Measurements from ENCODE around the gene IRAK1. TPM values are rescaled to one million over a fixed set of nuclear protein-coding genes. Genes with fewer than 3 reads are reported as not detected.

The IRAK1 gene
- total and polyA plus RNA-seq, 2 donors (not counting 3 experiments of a cell fraction or from before 2014, with no cell fraction given) = 63.6 to 138 TPM

DNA sequence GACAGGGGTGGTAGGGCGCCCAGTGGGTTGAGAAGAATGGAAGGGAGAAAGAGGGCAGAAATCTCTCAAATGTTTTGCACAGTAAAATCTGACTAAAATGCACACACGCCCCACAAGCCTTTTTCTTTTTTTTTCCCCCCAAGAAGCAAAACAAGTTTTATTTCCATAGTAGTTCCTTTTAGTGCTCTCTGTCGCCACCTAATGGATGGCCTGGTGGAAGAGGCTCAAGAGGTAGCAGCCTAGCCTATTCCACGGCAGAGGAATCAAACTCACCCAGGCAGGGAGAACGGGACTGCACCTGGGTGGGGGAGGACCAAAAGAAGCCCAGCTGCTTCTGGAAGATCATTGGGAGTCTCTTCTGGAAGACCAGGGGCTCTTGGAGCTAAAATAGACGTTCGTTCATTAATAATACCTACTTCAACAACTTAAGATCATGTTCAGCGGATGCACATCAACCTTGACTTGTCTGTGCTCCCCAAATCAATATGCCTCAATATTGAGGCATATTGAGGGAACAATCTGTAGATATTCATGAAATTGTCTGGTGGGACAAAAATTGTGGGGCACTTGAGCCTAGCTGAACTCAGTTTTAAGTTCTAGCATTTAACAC lies 31.6 kb upstream of the IRAK1 start:
- intact Hi-C loops (cut with micrococcal nuclease) = loop anchor here (1.0 kb wide), 1 partner anchor 38 kb away; no protein-coding TSS in a partner anchor

GRCh38 chrX:154050113-154050495 lies 30.4 kb upstream of the IRAK1 start:
- intact Hi-C loops (cut with micrococcal nuclease) = no loop called here
- no TSS peak for BruUV-seq (replicated peaks)
- H3K79me2 ChIP-seq (ENCODE audit: control insufficient read depth, insufficient read depth, low read length) = peaks cover 34% of the 10 kb centered on the region

More for the DNA sequence above, 31.6 kb upstream of the IRAK1 start:
- no TSS peak for BruUV-seq (replicated peaks)
- DNase-seq (ENCODE audit: low read depth, low spot score) = peak; percentile 55
- no peaks in the 10 kb centered on the region for H3K27me3 ChIP-seq (ENCODE audit: control insufficient read depth in 2 of 2, insufficient read depth in 2 of 2, low read length in 2 of 2)
- ChIA-PET CTCF (interaction anchor here (1.4 kb wide), 1 partner anchor 38 kb away, joined by 5 read pairs; no protein-coding TSS in a partner anchor), POLR2A (no interaction called here)
- no peak overlapping the region for H3K9ac ChIP-seq (replicated peaks; ENCODE audit: extremely low read depth, insufficient read depth, low read length)
- H3K9me3 ChIP-seq (replicated peaks; ENCODE audit: control insufficient read depth, insufficient read depth, low read length) = no peaks in the 10 kb centered on the region
- no peak overlapping the region for H2AFZ ChIP-seq (ENCODE audit: low read depth, low read length)
- dilution Hi-C loops (cut with MboI; ENCODE audit: extremely low pct_ligation_motif_present, low sequenced_read_pairs) = no loop called here
- no peaks in the 10 kb centered on the region for H3K9me1 ChIP-seq (replicated peaks; ENCODE audit: control insufficient read depth, extremely low read depth, insufficient read depth, low read length)
- no peak for TF ChIP-seq POLR2A (IDR thresholded peaks at IDR 0.05; ENCODE audit: low read depth, low read length)
- TF ChIP-seq, protein P1, sequence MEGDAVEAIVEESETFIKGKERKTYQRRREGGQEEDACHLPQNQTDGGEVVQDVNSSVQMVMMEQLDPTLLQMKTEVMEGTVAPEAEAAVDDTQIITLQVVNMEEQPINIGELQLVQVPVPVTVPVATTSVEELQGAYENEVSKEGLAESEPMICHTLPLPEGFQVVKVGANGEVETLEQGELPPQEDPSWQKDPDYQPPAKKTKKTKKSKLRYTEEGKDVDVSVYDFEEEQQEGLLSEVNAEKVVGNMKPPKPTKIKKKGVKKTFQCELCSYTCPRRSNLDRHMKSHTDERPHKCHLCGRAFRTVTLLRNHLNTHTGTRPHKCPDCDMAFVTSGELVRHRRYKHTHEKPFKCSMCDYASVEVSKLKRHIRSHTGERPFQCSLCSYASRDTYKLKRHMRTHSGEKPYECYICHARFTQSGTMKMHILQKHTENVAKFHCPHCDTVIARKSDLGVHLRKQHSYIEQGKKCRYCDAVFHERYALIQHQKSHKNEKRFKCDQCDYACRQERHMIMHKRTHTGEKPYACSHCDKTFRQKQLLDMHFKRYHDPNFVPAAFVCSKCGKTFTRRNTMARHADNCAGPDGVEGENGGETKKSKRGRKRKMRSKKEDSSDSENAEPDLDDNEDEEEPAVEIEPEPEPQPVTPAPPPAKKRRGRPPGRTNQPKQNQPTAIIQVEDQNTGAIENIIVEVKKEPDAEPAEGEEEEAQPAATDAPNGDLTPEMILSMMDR (IDR thresholded peaks at IDR 0.05; ENCODE audit: extremely low read depth in 1 of 2, insufficient read depth in 1 of 2, low read depth in 1 of 2, low read length in 2 of 2) = peak; percentile 37 to 62
- no peaks in the 10 kb centered on the region for H3K36me3 ChIP-seq (ENCODE audit: control insufficient read depth in 2 of 2, extremely low read depth in 1 of 2, insufficient read depth in 2 of 2, low read length in 2 of 2)
- H3K79me2 ChIP-seq (ENCODE audit: control insufficient read depth, insufficient read depth, low read length) = peaks cover 29% of the 10 kb centered on the region
- no peak overlapping the region for H3K4me2 ChIP-seq (ENCODE audit: insufficient read depth, low read length)
- peaks cover 18% of the 10 kb centered on the region for H3K4me1 ChIP-seq (ENCODE audit: control insufficient read depth, extremely low read depth, insufficient read depth, low read length)
- H3K27ac ChIP-seq (ENCODE audit: insufficient read depth, low read depth, low read length) = no peak overlapping the region
- FAIRE-seq = peak; percentile 84
- no peaks in the 10 kb centered on the region for H4K20me1 ChIP-seq (replicated peaks; ENCODE audit: control insufficient read depth, extremely low read depth, insufficient read depth, low read length)
- no peak overlapping the region for H3K4me3 ChIP-seq (replicated peaks in 1 of 3; ENCODE audit: insufficient read depth in 1 of 3, low read depth in 1 of 3, low read length in 3 of 3)

More at GRCh38 chrX:154050113-154050495, 30.4 kb upstream of the IRAK1 start:
- ChIA-PET POLR2A (no interaction called here), CTCF (interaction anchor here (1.7 kb wide), 1 partner anchor 37 kb away, joined by 11 read pairs; no protein-coding TSS in a partner anchor)
- no peaks in the 10 kb centered on the region for H3K9me3 ChIP-seq (replicated peaks; ENCODE audit: control insufficient read depth, insufficient read depth, low read length)
- FAIRE-seq = no peak
- DNase-seq (ENCODE audit: low read depth, low spot score) = no peak
- H3K36me3 ChIP-seq (ENCODE audit: control insufficient read depth in 2 of 2, extremely low read depth in 1 of 2, insufficient read depth in 2 of 2, low read length in 2 of 2) = no peaks in the 10 kb centered on the region
- H3K27me3 ChIP-seq (ENCODE audit: control insufficient read depth in 2 of 2, insufficient read depth in 2 of 2, low read length in 2 of 2) = no peaks in the 10 kb centered on the region
- no peak overlapping the region for H2AFZ ChIP-seq (ENCODE audit: low read depth, low read length)
- TF ChIP-seq GATA2 (IDR thresholded peaks at IDR 0.05; ENCODE audit: insufficient read depth, insufficient read length, low read depth, low read length) = no peak
- TF ChIP-seq EZH2 (IDR thresholded peaks at IDR 0.05; ENCODE audit: borderline replicate concordance, low read depth, low read length, severe bottlenecking) = no peak
- TF ChIP-seq POLR2A (IDR thresholded peaks at IDR 0.05; ENCODE audit: low read depth, low read length) = no peak
- TF ChIP-seq, protein P1 (IDR thresholded peaks at IDR 0.05; ENCODE audit: extremely low read depth in 1 of 2, insufficient read depth in 1 of 2, low read depth in 1 of 2, low read length in 2 of 2) = no peak
- TF ChIP-seq MYC (IDR thresholded peaks at IDR 0.05; ENCODE audit: low read depth, low read length) = no peak
- TF ChIP-seq, protein P2, sequence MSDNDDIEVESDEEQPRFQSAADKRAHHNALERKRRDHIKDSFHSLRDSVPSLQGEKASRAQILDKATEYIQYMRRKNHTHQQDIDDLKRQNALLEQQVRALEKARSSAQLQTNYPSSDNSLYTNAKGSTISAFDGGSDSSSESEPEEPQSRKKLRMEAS (IDR thresholded peaks at IDR 0.05; ENCODE audit: insufficient read depth, insufficient read length) = no peak
- no peak for TF ChIP-seq FOS (IDR thresholded peaks at IDR 0.05; ENCODE audit: borderline replicate concordance, insufficient read depth, low read length)
- TF ChIP-seq POLR2AphosphoS5 (IDR thresholded peaks at IDR 0.05; ENCODE audit: insufficient read depth, low read depth, low read length) = no peak
- TF ChIP-seq JUN (IDR thresholded peaks at IDR 0.05; ENCODE audit: borderline replicate concordance, insufficient read depth, insufficient read length, low read depth) = no peak
- dilution Hi-C loops (cut with MboI; ENCODE audit: extremely low pct_ligation_motif_present, low sequenced_read_pairs) = no loop called here
- no peaks in the 10 kb centered on the region for H4K20me1 ChIP-seq (replicated peaks; ENCODE audit: control insufficient read depth, extremely low read depth, insufficient read depth, low read length)
- no peak overlapping the region for H3K27ac ChIP-seq (ENCODE audit: insufficient read depth, low read depth, low read length)
- H3K4me2 ChIP-seq (ENCODE audit: insufficient read depth, low read length) = no peak overlapping the region
- no peak overlapping the region for H3K9ac ChIP-seq (replicated peaks; ENCODE audit: extremely low read depth, insufficient read depth, low read length)
- no peak overlapping the region for H3K4me3 ChIP-seq (replicated peaks in 1 of 3; ENCODE audit: insufficient read depth in 1 of 3, low read depth in 1 of 3, low read length in 3 of 3)
- no peaks in the 10 kb centered on the region for H3K9me1 ChIP-seq (replicated peaks; ENCODE audit: control insufficient read depth, extremely low read depth, insufficient read depth, low read length)
- peaks cover 24% of the 10 kb centered on the region for H3K4me1 ChIP-seq (ENCODE audit: control insufficient read depth, extremely low read depth, insufficient read depth, low read length)

Measured in endothelial cell of umbilical vein (primary cell).